CD4-positive, alpha-beta T cell treated with Interleukin-21 for 1 hour (primary cell): ENCODE measurements around the gene GRB14.
"Not testable (repeated sequence)": the region's sequence is repeated elsewhere in the genome, so short reads cannot be mapped to it uniquely, and the experiment has no call there.

Experiments
- DNase-seq: peaks from one replicate; pipeline ENCODE4 v3.0.0-alpha.2; 2020

Gene GRB14

DNA sequence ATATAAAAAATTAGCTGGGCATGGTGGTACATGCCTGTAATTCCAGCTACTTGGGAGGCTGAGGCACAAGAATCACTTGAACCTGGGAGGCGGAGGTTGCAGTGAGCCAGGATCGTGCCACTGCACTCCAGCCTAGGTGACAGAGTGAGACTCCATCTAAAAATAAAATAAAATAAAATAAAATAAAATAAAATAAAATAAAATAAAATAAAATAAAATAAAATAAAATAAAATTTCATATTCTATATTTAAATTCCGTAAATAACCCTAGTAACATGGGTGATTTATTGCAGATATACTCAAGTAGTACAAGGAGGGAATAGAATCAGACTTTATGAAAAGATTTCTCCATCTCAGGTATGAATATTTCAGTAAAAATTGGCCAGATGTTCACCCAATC lies 71.6 kb downstream of the GRB14 start:
- not testable (repeated sequence) for DNase-seq

DNA sequence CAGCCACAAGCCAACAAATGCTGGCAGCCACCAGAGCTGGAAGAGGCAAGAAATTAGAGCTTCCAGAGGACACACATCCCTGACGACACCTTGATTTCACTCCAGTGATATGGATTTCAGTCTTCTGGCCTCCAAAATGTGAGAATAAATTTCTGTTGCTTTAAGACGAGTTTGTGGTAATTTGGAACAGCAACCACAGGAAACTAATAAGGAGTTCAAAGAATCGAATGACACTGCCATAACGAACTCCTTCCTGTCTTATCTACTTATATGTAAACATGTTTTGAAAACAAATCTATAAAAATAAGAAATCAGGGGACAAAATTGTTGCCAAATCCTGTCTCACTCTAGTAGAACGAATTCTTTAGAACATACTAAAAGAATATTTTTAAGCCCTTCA lies 75.8 kb downstream of the GRB14 start:
- DNase-seq: no peak

GRCh38 chr2:164542581-164543021 lies 78.7 kb downstream of the GRB14 start:
- DNase-seq: no peak

- DNase-seq: no peak
These were observed 82.9 kb downstream of the GRB14 start for GRCh38 chr2:164538240-164538866.

- no peak for DNase-seq
These were observed 85.8 kb downstream of the GRB14 start for GRCh38 chr2:164535280-164536025.

- no peak for DNase-seq
These were observed 90.8 kb downstream of the GRB14 start for GRCh38 chr2:164530464-164530863.

DNA sequence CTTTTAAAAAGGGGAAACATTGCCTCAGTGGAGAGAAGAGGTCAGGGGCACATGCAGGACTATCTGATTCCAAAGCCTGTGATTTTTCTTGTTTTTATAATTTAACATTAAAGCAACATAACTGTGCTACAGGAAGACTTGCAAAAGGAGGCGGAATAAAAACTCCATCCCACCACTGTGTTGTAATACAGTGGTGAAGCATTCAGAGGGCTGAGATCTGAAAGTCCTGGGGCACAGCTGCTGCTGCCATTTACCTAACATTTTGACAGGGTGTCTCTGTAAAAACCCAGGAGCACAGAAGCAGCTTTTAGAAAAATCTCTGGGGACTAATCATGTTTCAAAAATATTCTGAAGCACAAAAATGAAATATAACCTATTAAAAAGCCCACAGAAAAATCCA lies 97.6 kb downstream of the GRB14 start:
- DNase-seq: no peak

- DNase-seq: no peak
These were observed 98.3 kb downstream of the GRB14 start for GRCh38 chr2:164523009-164523408.

- DNase-seq: no peak
These were observed 98.7 kb downstream of the GRB14 start for GRCh38 chr2:164522561-164522981.

DNA sequence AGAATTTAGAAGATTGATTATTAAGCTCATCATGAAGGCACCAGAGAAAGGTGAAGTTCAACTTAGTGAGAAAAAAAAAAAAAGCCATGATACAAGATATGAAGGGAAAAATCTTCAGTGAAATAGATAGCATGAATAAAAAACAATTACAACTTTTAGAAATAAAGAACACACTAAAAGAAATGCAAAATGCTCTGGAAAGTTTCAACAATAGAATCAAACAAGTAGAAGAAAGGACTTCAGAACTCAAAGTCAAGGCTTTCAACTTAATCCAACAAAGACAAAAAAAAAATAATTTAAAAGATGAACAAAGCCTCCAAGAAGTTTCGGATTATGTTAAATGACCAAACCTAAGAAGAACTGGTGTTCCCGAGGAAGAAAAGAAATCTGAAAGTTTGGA lies 105.5 kb downstream of the GRB14 start:
- no peak for DNase-seq

- no peak for DNase-seq
These were observed 106.3 kb downstream of the GRB14 start for GRCh38 chr2:164515030-164515429.

- no peak for DNase-seq
These were observed 106.8 kb downstream of the GRB14 start for GRCh38 chr2:164514491-164514890.

GRCh38 chr2:164512871-164513270 lies 108.4 kb downstream of the GRB14 start:
- no peak for DNase-seq

GRCh38 chr2:164511738-164512137 lies 109.5 kb downstream of the GRB14 start:
- no peak for DNase-seq

- DNase-seq: no peak
These were observed 110.4 kb downstream of the GRB14 start for GRCh38 chr2:164510895-164511294.

- no peak for DNase-seq
These were observed 112.0 kb downstream of the GRB14 start for GRCh38 chr2:164509137-164509877.

DNA sequence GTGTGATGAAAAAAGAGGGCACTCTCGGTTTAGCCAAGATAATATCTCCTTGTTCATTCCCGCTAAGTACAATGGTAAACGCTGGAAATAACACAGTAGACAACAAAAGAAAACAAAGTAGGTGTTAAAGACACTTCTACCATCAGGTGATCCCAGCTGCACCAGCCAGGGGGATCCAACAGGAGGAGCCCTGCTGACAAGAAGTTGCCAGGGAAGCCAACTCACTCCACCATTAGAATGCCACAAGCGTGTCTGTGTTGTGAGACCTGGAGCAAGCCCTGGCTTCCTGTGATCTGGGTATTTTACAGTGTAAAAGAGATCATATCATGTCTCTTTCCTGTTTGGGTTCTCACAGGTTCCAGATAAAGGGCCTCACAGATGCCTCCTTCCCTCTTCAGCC lies 117.0 kb downstream of the GRB14 start:
- no peak for DNase-seq

- no peak for DNase-seq
These were observed 122.4 kb downstream of the GRB14 start for GRCh38 chr2:164498836-164499235.

- no peak for DNase-seq
These were observed 124.4 kb downstream of the GRB14 start for GRCh38 chr2:164496881-164497280.

DNA sequence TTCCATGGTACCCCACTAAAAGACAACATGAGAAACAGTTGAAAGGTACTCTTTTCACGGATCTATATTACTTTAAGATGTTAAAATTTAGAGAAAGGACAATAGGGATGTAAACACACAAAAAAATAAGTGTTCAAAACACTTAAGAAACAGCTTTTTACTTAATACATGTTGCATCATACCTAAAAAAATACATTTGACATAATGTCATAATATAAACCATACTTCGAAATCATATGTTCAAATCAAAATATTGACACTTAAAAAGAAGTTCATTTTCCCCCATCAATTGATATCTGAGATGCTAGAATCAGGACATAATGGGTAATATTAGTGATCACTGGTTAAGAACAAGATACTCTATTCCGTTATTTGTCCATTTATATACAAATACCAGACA lies 124.9 kb downstream of the GRB14 start:
- no peak for DNase-seq

DNA sequence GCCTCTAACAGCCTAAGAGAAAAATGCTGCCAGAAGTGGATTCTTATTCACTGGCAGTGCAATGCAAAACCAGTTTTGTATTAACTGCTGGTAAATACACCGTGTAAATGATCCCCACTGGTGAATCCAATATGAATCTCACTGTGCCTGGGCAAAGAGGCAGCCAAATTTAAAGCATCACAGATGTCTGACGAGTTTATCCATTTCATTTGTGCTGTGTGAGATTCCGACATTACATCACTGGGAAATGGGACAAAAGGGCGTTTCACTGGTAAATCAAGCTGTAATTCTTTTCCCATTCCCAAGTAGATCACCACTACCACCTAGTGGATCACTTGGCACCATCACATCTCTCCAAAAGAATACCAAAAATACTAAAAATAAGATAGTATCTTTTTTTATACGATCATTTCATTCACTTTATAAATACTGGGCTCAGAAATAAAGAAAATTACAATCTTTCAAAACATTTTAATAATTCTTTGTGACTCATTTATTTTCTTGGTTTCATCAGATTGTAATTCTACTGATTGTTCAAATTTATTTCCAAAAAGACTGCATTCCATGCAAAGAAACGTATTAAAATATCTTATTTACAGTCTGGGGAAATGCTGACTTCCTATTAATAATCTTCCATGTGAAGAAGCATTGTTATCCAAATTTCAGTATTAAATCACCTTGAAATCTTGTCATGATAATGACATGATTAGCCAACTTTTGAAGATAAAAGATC lies 125.6 kb downstream of the GRB14 start:
- DNase-seq: no peak

GRCh38 chr2:164485541-164485940 lies 135.7 kb downstream of the GRB14 start:
- no peak for DNase-seq

DNA sequence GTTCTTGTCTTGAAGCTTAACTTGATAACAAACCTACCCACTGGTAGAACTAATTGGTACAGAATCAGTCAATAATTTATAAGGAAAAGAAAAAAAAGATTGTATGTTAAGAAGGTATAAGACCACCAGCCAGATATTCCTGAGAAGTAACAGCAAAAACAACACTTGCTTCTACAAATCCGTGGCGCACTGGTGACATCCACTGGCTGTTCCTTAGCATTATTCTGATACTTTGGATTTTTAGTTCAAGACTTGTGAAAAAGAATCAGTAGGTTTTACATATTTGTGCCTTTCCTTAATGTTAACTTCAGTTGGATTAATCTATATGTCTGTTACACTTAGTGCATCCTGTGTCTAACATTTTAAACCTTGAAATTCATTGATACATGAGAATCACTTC lies 141.8 kb downstream of the GRB14 start:
- DNase-seq: no peak
